Ovary (tissue), 9 donors: ENCODE measurements around the gene R3HCC1L. TPM values are rescaled to one million over a fixed set of nuclear protein-coding genes. Genes with fewer than 3 reads are reported as not detected.

Experiments used
- DNase-seq, 5 donors: peaks; one replicate each; pipeline ENCODE4 v3.0.0-alpha.2; 2019 to 2020
- H3K27ac ChIP-seq, 2 donors: fragments of 200-600 bp; one replicate each; pipeline versions ENCODE4 v1.5.1 to v1.8.0; 2019 to 2022
- H3K27me3 ChIP-seq: fragments of 200-600 bp; one replicate; pipeline ENCODE4 v1.8.0; 2022
- H3K36me3 ChIP-seq: fragments of 200-600 bp; sonication (generic); one replicate; pipeline ENCODE4 v1.5.1; 2019
- H3K4me1 ChIP-seq: one replicate; pipeline ENCODE4 v1.8.1; 2013; ENCODE audit warnings: mild to moderate bottlenecking, moderate library complexity; ENCODE audit not compliant: insufficient read depth
- H3K4me3 ChIP-seq: fragments of 200-600 bp; sonication (generic); one replicate; pipeline ENCODE4 v1.5.1; 2017
- H3K9me3 ChIP-seq, 2 donors: fragments of 200-600 bp in 1 of 2; sonication (generic) in 1 of 2; one replicate each; pipeline versions ENCODE4 v1.5.1 to v1.8.1; 2013 to 2019; ENCODE audit warnings: mild to moderate bottlenecking in 1 of 2, moderate library complexity in 1 of 2
- CTCF ChIP-seq, 3 donors: fragments of 450-650 bp in 2 of 3; fragments of 200-600 bp in 1 of 3; IDR thresholded peaks; one replicate each; pipeline versions ENCODE4 v1.5.1 to v1.8.0; 2016 to 2022; ENCODE audit warnings: antibody characterized with exemption in 3 of 3, mild to moderate bottlenecking in 1 of 3
- EP300 ChIP-seq: sonication (generic); formaldehyde crosslinking; IDR thresholded peaks from one replicate; pipeline ENCODE4 v1.6.1; 2017; ENCODE audit warnings: antibody characterized with exemption
- POLR2A ChIP-seq: fragments of 450-650 bp; IDR thresholded peaks from one replicate; pipeline ENCODE4 v1.6.1; 2017; ENCODE audit warnings: antibody characterized with exemption, mild to moderate bottlenecking, moderate library complexity
- WGBS, 3 donors: extraction: QIAGEN DNeasy Blood & Tissue Kit in 1 of 3; methylation state at CpG; one replicate each; pipeline versions ENCODE4 v1.1.5 to v1.1.7; 2013 to 2017; 5-methylcytosine and 5-hydroxymethylcytosine counted together
- intact Hi-C, 4 donors: fragments of 100-400 bp; cut with DNase I; formaldehyde crosslinking; loops; one replicate each; pipeline versions ENCODE4 v1.11.0 to v1.15.1; 2022 to 2023
- polyA plus RNA-seq, 2 donors: library from polyadenylated mRNA; stranded (reverse); fragments of 200-250 nt in 1 of 2; fragments of 350-450 nt in 1 of 2; fragmentation: Illumina TruSeq in 1 of 2; extraction: RNeasy Lipid Tissue Mini Kit (QIAGEN cat#74804) in 1 of 2; gene quantifications; one replicate each; pipeline ENCODE4 v1.2.3, GENCODE V29; 2013 to 2014
- total RNA-seq, 7 donors: library from RNA; depleted of rRNA in 2 of 7; stranded (reverse); fragments of >200 nt in 2 of 7; fragmentation: NEBNext Ultra II Directional in 3 of 7; extraction: Animal tissue kit (Norgen Biotek cat#: 25700) in 3 of 7; gene quantifications; one replicate each; pipeline versions ENCODE4 v1.1.0 to v1.2.4, GENCODE V29; 2016 to 2023
- donor health status: DM: no; HTN: no; CAD: no; lungs with moderate emphysema.
- donor health status: DM: no; HTN: no; CAD: no.
- donor health status: Bipolar disorder and iron deficiency.
- donor health status: DM: yes; HTN: yes; CAD: no.
- donor health status: DM: no; HTN: no; CAD: no.
- donor health status: DM: yes; HTN: yes; CAD: no.

Gene R3HCC1L
- total and polyA plus RNA-seq, 9 donors, result 7.4 to 10.8 (median 9.1) TPM

- H3K4me1 ChIP-seq, result peaks cover 16% of the 10 kb centered on the region
- WGBS, 3 donors, result 9 to 17% (median 12%) methylated on average over 14 to 17 of the region's 17 CpGs
- intact Hi-C loops, result no loop called here
- DNase-seq, result peak in 2 of 5 donors; percentile 24 to 52
- no peaks in the 10 kb centered on the region for H3K36me3 ChIP-seq
- TF ChIP-seq CTCF (IDR thresholded peaks at IDR 0.05), result no peak
- TF ChIP-seq POLR2A, result no peak
- no peak for TF ChIP-seq EP300
- H3K27me3 ChIP-seq, result no peaks in the 10 kb centered on the region
- H3K27ac ChIP-seq, result peak overlapping the region in 1 of 2 donors; percentile 55
- peak overlapping the region; percentile 41 for H3K4me3 ChIP-seq
- H3K9me3 ChIP-seq, result no peaks in the 10 kb centered on the region
These were observed 134.4 kb downstream of the R3HCC1L start for GRCh38 chr10:98268694-98269431.

- WGBS, 3 donors, result 12 to 29% (median 16%) methylated on average over 8 of the region's 8 CpGs
- Histone ChIP-seq H3K4me3 (no peak overlapping the region), H3K4me1 (peaks cover 16% of the 10 kb centered on the region), H3K27me3 (no peaks in the 10 kb centered on the region), H3K9me3 (no peaks in the 10 kb centered on the region), H3K27ac (peak overlapping the region; percentile 45 to 55), H3K36me3 (no peaks in the 10 kb centered on the region)
- intact Hi-C loops, result no loop called here
- DNase-seq, result peak; percentile 76 to 83 (median 78)
- TF ChIP-seq POLR2A (no peak), CTCF (IDR thresholded peaks at IDR 0.05) (no peak), EP300 (no peak)
These were observed 135.0 kb downstream of the R3HCC1L start for GRCh38 chr10:98269435-98269912.

- 55 to 62% (median 61%) methylated on average over 10 of the region's 10 CpGs for WGBS, 3 donors
- Histone ChIP-seq H3K9me3 (no peaks in the 10 kb centered on the region), H3K36me3 (no peaks in the 10 kb centered on the region), H3K4me3 (no peak overlapping the region), H3K27ac (peak overlapping the region in 1 of 2 donors; percentile 55), H3K4me1 (peaks cover 16% of the 10 kb centered on the region), H3K27me3 (no peaks in the 10 kb centered on the region)
- no peak for DNase-seq
- no peak for TF ChIP-seq CTCF (IDR thresholded peaks at IDR 0.05)
- intact Hi-C loops, result no loop called here
These were observed 135.8 kb downstream of the R3HCC1L start for GRCh38 chr10:98270073-98270740.

- no peak for DNase-seq
- H3K27me3 ChIP-seq, result no peaks in the 10 kb centered on the region
- no peaks in the 10 kb centered on the region for H3K36me3 ChIP-seq
- H3K4me3 ChIP-seq, result no peak overlapping the region
- H3K27ac ChIP-seq, result no peak overlapping the region
- H3K4me1 ChIP-seq, result peaks cover 16% of the 10 kb centered on the region
- no peaks in the 10 kb centered on the region for H3K9me3 ChIP-seq
- WGBS, 3 donors, result 53 to 63% (median 62%) methylated on average over 2 of the region's 2 CpGs
- no peak for TF ChIP-seq CTCF (IDR thresholded peaks at IDR 0.05)
- TF ChIP-seq EP300, result no peak
- TF ChIP-seq POLR2A, result no peak
- intact Hi-C loops, result no loop called here
These were observed 136.3 kb downstream of the R3HCC1L start for GRCh38 chr10:98270786-98271185.
